NCI-H748 treated with DMSO at 0.1 percent for 48 hours (cell line): ENCODE results near the gene ABTB2.

Experiments
- DNase-seq: peaks from one replicate; lab custom pipeline; 2025; lab: John Stamatoyannopoulos, UW

Gene ABTB2

GRCh38 chr11:34166806-34167740, 190.7 kb downstream of the ABTB2 start:
- DNase-seq = no peak

DNA sequence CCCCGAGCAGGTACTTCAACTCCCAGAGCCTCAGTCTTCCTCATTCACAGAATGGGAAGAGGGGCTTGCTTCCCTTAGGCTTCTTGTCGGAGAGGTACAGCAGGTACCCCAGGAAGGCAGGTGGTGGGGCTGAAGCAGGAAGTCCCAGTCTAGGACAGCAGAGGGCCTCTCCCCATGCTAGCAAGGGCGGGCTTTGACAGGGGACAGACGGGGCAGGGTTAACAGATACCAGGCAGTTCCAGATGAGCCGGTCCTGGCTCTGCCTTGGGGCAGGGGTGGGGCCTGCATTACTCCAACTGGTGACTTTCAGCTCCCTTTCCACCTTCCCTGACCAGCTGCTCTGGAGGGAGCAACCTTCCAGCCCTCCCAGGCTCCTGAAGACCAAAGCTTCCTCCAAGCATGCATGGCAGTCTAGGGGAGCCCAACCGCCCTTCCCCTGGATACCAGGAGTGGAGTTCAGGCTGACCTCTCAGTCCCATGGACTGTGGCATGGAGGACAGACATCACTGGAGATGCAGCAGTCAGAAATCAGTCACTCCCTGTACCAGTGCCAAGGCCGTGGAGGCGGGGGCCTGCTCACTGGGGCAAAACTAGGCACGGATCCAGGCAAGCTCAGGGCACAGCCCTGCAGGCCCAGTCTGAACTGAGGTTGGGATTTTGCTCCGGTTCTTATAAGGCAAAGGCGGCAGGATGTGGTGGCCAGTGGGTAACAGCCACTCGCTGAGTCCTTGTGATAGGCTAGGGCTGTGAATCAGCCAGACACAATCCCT, 191.8 kb downstream of the ABTB2 start:
- no peak for DNase-seq

GRCh38 chr11:34165121-34165520, 192.7 kb downstream of the ABTB2 start:
- DNase-seq = no peak

DNA sequence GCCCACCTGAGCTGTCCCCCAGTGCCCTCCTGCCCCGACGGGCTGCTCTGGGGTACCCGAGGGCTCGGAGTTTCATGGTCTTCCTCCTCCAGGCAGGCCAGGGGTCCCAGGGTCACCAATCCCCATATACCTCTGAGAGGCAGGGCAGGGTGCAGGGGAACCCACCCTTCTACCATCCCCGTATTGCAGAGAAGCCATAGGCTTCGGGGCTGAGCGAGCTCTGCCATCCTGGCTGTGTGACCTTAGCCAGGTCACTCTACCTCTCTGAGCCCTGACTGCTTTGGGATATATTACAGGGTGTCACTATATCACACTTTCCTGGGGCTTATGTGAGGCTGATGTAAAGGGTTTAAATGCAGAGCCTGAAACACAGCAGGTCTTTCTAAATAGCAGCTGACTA, 195.0 kb downstream of the ABTB2 start:
- no peak for DNase-seq

DNA sequence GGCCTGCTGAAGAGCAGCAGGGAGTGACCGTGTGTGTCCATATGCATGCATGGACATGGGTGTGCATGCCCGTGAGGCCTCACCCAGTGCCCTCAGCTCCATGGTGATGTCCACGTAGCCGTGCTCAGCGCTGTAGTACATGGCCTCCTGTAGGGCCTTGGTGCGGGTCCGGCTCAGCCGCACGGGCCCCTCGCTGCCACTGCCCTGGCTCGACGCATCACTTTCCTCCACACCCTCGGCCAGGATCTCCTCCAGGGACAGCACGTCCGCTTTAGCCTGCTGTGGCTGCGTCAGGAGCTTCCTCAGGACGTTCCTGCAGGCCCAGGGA, 195.4 kb downstream of the ABTB2 start:
- no peak for DNase-seq

DNA sequence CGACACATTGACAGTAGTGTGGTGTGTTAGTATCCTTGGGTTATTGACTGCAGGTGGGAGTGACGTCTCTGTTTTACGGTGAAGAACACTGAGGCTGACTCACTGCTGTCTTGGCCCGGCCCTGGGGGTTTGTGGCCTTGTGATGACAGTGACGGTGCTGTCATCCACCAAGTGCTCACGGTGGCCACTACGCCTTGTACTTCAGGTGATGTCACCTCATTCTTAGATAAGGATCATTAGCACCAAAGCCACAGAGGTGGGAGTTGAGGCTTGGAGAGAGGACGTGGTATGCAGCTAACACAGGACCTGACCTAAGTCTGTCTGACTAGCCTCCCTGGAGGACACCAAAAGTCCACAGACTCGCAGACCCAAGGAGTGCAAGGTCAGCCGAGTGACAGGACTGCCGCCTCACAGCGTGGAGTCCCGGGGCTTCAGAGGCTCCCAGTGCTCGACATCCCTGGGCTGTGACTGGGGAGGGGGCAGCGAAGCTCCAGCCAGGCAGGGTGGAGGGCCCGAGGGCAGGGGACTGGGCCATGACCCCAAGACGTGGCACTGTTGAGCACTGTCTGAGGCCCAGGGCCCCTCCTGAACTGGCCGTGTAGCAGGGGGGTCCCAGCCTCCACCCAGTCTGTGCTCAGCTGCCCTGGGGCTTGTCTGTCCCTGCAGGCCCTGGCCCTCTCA, 195.9 kb downstream of the ABTB2 start:
- no peak for DNase-seq

- no peak for DNase-seq
Observed at GRCh38 chr11:34161361-34161760, 196.4 kb downstream of the ABTB2 start.

DNA sequence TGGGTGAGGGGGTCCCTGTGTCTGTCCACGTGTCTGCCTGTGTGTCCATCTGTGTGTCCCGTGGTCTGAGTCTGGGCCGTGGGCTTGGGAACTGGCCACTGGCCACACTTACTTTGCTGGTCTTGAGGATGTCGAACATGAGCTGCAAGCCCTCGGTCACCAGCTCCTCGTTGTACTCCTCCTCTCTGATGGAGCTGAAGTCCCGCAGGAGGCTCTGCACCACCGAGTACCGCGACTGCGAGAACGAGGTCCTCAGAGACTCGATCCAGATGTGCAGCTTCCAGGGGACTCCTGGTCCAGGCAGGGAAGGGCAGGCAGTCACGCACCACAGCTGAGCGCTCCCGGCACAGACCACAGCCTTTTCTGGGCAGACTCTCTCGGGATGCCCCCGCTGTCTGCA, 197.0 kb downstream of the ABTB2 start:
- DNase-seq = no peak

GRCh38 chr11:34160049-34160721, 197.6 kb downstream of the ABTB2 start:
- no peak for DNase-seq

DNA sequence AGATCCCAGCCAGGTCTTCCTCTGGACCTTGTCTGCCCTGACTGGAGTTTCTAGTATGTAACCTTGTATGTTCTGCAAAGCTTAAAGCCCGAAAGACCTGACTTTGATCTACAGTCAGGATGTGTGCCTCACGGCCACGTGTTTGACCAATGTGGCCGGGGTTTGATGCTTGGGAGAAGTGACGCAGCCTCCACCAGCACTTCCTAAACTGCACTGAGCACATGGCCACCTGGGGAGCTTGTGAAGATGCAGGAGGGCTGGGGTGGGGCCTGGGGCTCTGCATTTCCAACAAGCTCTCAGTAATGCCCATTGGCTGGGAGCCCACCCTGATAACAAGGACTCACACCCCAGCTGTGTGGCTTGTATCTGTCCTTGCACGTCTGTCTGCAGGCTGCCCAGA, 199.1 kb downstream of the ABTB2 start:
- DNase-seq = no peak

- DNase-seq = no peak
Observed at GRCh38 chr11:34157163-34157562, 200.6 kb downstream of the ABTB2 start.

- DNase-seq = no peak
Observed at GRCh38 chr11:34155757-34156062, 202.1 kb downstream of the ABTB2 start.

GRCh38 chr11:34155057-34155756, 202.6 kb downstream of the ABTB2 start:
- DNase-seq = no peak

DNA sequence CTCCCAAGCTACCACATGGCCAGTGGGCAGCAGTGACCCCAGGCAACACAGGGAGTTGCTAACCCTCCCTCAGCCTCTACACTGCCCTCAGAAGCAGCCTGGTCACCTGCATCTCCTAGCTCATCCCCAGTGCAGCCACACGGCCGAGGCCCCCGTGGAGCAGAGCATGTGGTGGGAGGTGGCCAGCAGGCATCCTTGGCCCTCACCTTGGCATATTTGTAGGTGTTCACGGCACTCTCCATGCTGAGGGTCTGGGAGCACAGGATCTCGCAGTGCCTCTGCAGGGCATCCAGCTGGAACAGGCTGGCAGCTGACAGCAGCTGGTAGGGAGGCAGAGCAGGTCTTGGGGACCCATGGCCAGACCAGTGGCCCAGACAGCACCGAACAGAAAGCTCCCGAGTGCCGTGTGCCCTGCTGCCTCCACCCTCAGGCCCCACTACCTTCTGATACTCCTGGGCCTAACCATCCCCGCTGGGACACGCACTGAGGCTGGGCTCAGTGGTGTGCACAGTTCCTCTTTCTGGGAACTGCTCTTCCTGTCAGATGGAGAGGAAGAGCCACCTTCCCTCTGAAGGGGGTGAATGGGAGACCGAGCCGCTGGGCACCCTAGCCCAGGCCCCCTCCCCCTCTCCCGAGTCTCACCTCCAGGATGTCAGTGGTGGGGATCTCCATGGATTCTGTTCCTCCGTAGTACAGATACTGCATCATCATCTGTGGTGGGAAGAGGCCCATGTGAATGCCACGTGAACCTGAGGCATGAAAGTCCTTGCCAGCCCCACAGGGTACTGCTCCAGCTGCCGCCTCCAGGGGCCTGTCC, 203.5 kb downstream of the ABTB2 start:
- DNase-seq = no peak

GRCh38 chr11:34151916-34152845, 205.6 kb downstream of the ABTB2 start:
- DNase-seq = no peak

DNA sequence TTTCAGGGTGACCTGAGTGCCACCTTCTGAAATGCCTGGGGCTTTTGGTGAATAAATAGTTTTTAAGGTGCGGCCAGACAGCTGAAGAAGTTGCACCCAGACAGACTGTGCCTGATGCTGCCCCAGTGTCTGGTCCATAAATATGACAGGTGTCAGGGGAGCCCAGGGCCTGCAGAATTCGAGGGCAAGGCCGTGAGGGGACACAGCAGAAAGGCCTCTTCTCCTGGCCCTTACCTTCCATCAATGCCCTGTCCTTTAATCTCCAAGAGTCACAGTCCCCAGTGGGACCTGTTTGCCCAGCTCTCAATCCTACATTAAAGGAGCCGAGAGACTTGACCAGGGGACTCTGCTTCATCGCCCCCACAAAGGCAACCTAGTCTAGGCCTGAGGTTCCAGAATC, 206.6 kb downstream of the ABTB2 start:
- DNase-seq = no peak

- DNase-seq = no peak
Observed at GRCh38 chr11:34150494-34151151, 207.2 kb downstream of the ABTB2 start.

- no peak for DNase-seq
Observed at GRCh38 chr11:34149786-34150185, 208.0 kb downstream of the ABTB2 start.

- no peak for DNase-seq
Observed at GRCh38 chr11:34149274-34149673, 208.5 kb downstream of the ABTB2 start.
